GM18951 (cell line): Measurements from ENCODE around the gene TTLL11.

Experiments
- POLR2A ChIP-seq: IDR thresholded peaks from 4 replicates; pipeline ENCODE4 v1.6.1; 2011; ENCODE audit warnings: mild to moderate bottlenecking; ENCODE audit not compliant: insufficient read length, insufficient read depth; ENCODE audit errors: extremely low read depth
- in situ Hi-C: fragments of 300-500 bp; cut with MboI; formaldehyde crosslinking; loops from one replicate; pipeline ENCODE4 v1.12.0; 2022; ENCODE audit warnings: low sequenced_read_pairs, mixed read lengths, inconsistent platforms; ENCODE audit not compliant: unreplicated experiment

The TTLL11 gene

GRCh38 chr9:122053064-122053463 is 40.0 kb downstream of the TTLL11 start:
- TF ChIP-seq POLR2A = no peak
- in situ Hi-C loops = no loop called here

- no peak for TF ChIP-seq POLR2A
- in situ Hi-C loops = no loop called here
These were observed 41.5 kb downstream of the TTLL11 start for GRCh38 chr9:122051351-122052321.

GRCh38 chr9:122050167-122050566 is 42.9 kb downstream of the TTLL11 start:
- TF ChIP-seq POLR2A = no peak
- in situ Hi-C loops = no loop called here

- TF ChIP-seq POLR2A = no peak
- in situ Hi-C loops = no loop called here
These were observed 51.1 kb downstream of the TTLL11 start for GRCh38 chr9:122042056-122042455.

- no peak for TF ChIP-seq POLR2A
- in situ Hi-C loops = no loop called here
These were observed 52.4 kb downstream of the TTLL11 start for GRCh38 chr9:122040561-122041242.

- no peak for TF ChIP-seq POLR2A
- in situ Hi-C loops = no loop called here
These were observed 53.9 kb downstream of the TTLL11 start for GRCh38 chr9:122039234-122039633.

GRCh38 chr9:122036988-122037387 is 56.1 kb downstream of the TTLL11 start:
- in situ Hi-C loops = no loop called here
- TF ChIP-seq POLR2A = no peak

GRCh38 chr9:122036408-122036807 is 56.7 kb downstream of the TTLL11 start:
- no peak for TF ChIP-seq POLR2A
- in situ Hi-C loops = no loop called here

GRCh38 chr9:122033775-122034373 is 59.2 kb downstream of the TTLL11 start:
- in situ Hi-C loops = no loop called here
- no peak for TF ChIP-seq POLR2A

- in situ Hi-C loops = no loop called here
- no peak for TF ChIP-seq POLR2A
These were observed 60.8 kb downstream of the TTLL11 start for GRCh38 chr9:122032346-122032745.

GRCh38 chr9:122031776-122032175 is 61.3 kb downstream of the TTLL11 start:
- in situ Hi-C loops = no loop called here
- TF ChIP-seq POLR2A = no peak

GRCh38 chr9:122031157-122031556 is 62.0 kb downstream of the TTLL11 start:
- no peak for TF ChIP-seq POLR2A
- in situ Hi-C loops = no loop called here

- TF ChIP-seq POLR2A = no peak
- in situ Hi-C loops = no loop called here
These were observed 62.8 kb downstream of the TTLL11 start for GRCh38 chr9:122030357-122030756.
